Measurements from ENCODE around the gene ZNF385A. TPM values are rescaled to one million over a fixed set of nuclear protein-coding genes. Genes with fewer than 3 reads are reported as not detected.

Gene ZNF385A
- total RNA-seq, 6 donors from 2014 or later = 18.5 to 43.8 (median 23.0) TPM

DNA sequence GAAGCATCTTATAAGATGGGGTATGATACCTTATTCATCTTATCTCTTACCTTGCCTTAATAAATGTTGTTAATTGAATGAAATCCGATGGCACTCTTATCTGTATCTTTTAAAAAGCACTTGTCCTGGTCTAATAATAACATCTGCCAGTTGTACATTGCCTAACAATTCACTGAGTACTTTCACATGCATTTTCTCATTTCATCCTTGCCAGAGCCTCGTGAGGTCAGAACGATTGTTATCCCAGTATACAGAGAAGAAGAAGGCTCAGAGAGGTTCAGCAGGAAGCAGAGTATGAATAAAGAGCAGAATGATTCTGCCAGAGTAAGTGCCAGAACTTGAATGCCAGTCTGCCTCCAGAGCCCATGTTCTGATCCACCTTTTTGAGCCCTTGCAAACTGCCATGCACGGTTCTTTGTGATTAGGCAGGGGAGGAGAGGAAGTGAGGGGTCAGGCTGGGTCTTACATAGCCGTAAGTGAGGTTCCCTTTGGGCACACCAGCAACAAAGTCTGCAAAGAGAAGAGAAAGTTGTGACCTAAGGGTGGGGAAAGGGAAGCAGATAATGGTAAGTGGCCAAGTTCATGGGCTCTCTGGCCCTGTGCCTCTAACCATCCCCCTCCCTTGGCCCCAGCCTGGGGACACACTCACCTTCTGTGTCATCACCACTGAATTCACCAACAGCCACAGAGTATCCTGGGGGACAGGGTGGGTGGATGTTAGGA lies 22.8 kb upstream of the ZNF385A start:
- peaks cover 10 to 90% (median 63%) of the 10 kb centered on the region in 4 donors for H3K36me3 ChIP-seq
- peak overlapping the region in 3 of 4 donors; percentile 7 to 67 (median 18) for H3K27ac ChIP-seq
- WGBS, 2 donors = 42 to 46% methylated on average over 5 of the region's 5 CpGs
- TF ChIP-seq, protein P1, sequence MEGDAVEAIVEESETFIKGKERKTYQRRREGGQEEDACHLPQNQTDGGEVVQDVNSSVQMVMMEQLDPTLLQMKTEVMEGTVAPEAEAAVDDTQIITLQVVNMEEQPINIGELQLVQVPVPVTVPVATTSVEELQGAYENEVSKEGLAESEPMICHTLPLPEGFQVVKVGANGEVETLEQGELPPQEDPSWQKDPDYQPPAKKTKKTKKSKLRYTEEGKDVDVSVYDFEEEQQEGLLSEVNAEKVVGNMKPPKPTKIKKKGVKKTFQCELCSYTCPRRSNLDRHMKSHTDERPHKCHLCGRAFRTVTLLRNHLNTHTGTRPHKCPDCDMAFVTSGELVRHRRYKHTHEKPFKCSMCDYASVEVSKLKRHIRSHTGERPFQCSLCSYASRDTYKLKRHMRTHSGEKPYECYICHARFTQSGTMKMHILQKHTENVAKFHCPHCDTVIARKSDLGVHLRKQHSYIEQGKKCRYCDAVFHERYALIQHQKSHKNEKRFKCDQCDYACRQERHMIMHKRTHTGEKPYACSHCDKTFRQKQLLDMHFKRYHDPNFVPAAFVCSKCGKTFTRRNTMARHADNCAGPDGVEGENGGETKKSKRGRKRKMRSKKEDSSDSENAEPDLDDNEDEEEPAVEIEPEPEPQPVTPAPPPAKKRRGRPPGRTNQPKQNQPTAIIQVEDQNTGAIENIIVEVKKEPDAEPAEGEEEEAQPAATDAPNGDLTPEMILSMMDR (IDR thresholded peaks at IDR 0.05) = no peak
- no peak for TF ChIP-seq EP300 (IDR thresholded peaks at IDR 0.05)
- no peak for TF ChIP-seq POLR2AphosphoS5 (IDR thresholded peaks at IDR 0.05)
- no peak for TF ChIP-seq POLR2A (IDR thresholded peaks at IDR 0.05)
- no peak for DNase-seq
- peaks cover 17 to 25% (median 22%) of the 10 kb centered on the region in 4 donors for H3K4me1 ChIP-seq
- H3K9me3 ChIP-seq = no peaks in the 10 kb centered on the region
- no peak overlapping the region for H3K4me3 ChIP-seq
- peak in 1 of 2 donors; percentile 5 for ATAC-seq (ENCODE audit: low FRiP score in 2 of 2)
- no peaks in the 10 kb centered on the region for H3K27me3 ChIP-seq

GRCh38 chr12:54405573-54405972 lies 21.0 kb upstream of the ZNF385A start:
- peaks cover 21 to 99% (median 81%) of the 10 kb centered on the region in 4 donors for H3K36me3 ChIP-seq
- peaks cover 3 to 9% (median 6%) of the 10 kb centered on the region in 4 donors for H3K4me1 ChIP-seq
- H3K9me3 ChIP-seq = no peaks in the 10 kb centered on the region
- WGBS, 2 donors = 91 to 97% methylated on average over 7 of the region's 7 CpGs
- no peak for TF ChIP-seq EP300 (IDR thresholded peaks at IDR 0.05)
- DNase-seq (no peak), ATAC-seq (ENCODE audit: low FRiP score in 2 of 2) (no peak)
- H3K27me3 ChIP-seq = no peaks in the 10 kb centered on the region
- H3K27ac ChIP-seq = no peak overlapping the region
- H3K4me3 ChIP-seq = no peak overlapping the region

DNA sequence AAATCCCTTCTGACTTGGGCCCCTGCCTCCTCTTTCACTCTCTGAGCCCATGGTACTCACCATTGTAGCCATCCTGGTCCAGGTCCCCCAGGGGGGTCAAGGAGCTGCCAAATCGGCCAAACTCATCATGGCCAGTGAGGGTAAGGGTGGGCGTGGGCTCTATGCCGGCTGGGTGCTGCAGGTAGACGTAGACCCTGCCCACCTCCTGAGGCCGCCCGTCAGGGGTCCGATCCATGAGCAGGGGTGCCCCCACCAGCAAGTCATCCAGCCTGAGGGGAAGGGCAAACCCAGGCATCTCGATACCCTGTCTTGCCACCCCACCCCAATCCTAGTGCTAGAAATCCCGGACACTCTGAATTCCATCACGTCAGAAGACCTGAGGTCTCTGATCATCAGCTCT lies 20.6 kb upstream of the ZNF385A start:
- no peak for ATAC-seq (ENCODE audit: low FRiP score in 2 of 2)
- Histone ChIP-seq H3K36me3 (peaks cover 21 to 99% (median 86%) of the 10 kb centered on the region in 4 donors), H3K27me3 (no peaks in the 10 kb centered on the region), H3K27ac (peak overlapping the region in 2 of 4 donors; percentile 45 to 50), H3K4me1 (peaks cover 0 to 6% (median 4%) of the 10 kb centered on the region in 4 donors), H3K9me3 (no peaks in the 10 kb centered on the region), H3K4me3 (no peak overlapping the region)
- DNase-seq = no peak
- WGBS, 2 donors = 88% methylated on average over 8 to 10 of the region's 10 CpGs
- TF ChIP-seq EP300 (IDR thresholded peaks at IDR 0.05) = no peak
- TF ChIP-seq POLR2A (IDR thresholded peaks at IDR 0.05) = no peak
- TF ChIP-seq, protein P1 (IDR thresholded peaks at IDR 0.05) = no peak
- TF ChIP-seq POLR2AphosphoS5 (IDR thresholded peaks at IDR 0.05) = no peak

- Histone ChIP-seq H3K9me3 (no peaks in the 10 kb centered on the region), H3K4me1 (peaks cover 0 to 5% (median 4%) of the 10 kb centered on the region in 4 donors), H3K27ac (peak overlapping the region in 3 of 4 donors; percentile 21 to 50 (median 45)), H3K36me3 (peaks cover 21 to 99% (median 87%) of the 10 kb centered on the region in 4 donors), H3K4me3 (no peak overlapping the region), H3K27me3 (no peaks in the 10 kb centered on the region)
- TF ChIP-seq, protein P1 (IDR thresholded peaks at IDR 0.05) = peak; percentile 76 to 97 (median 84)
- TF ChIP-seq EP300 (IDR thresholded peaks at IDR 0.05) = no peak
- TF ChIP-seq POLR2AphosphoS5 (IDR thresholded peaks at IDR 0.05) = no peak
- TF ChIP-seq POLR2A (IDR thresholded peaks at IDR 0.05) = no peak
- ATAC-seq (ENCODE audit: low FRiP score in 2 of 2) = peak in 1 of 2 donors; percentile 57
- WGBS, 2 donors = 57 to 73% methylated on average over 8 to 10 of the region's 11 CpGs
- no peak for DNase-seq
Observed at GRCh38 chr12:54404061-54405004, 19.8 kb upstream of the ZNF385A start.

- TF ChIP-seq, protein P1 (IDR thresholded peaks at IDR 0.05) = no peak
- no peak for TF ChIP-seq POLR2A (IDR thresholded peaks at IDR 0.05)
- TF ChIP-seq POLR2AphosphoS5 (IDR thresholded peaks at IDR 0.05) = no peak
- no peak for TF ChIP-seq EP300 (IDR thresholded peaks at IDR 0.05)
- ATAC-seq (ENCODE audit: low FRiP score in 2 of 2) (no peak), DNase-seq (no peak)
- Histone ChIP-seq H3K4me3 (no peak overlapping the region), H3K36me3 (peaks cover 18 to 100% (median 89%) of the 10 kb centered on the region in 4 donors), H3K4me1 (no peaks in the 10 kb centered on the region), H3K27me3 (no peaks in the 10 kb centered on the region), H3K9me3 (no peaks in the 10 kb centered on the region), H3K27ac (peak overlapping the region in 2 of 4 donors; percentile 6 to 25)
- 91 to 100% methylated on average over 2 of the region's 2 CpGs for WGBS, 2 donors
Observed at GRCh38 chr12:54401119-54401518, 16.6 kb upstream of the ZNF385A start.

Data from upper lobe of left lung (tissue), 6 donors.